Inflammatory macrophage treated with lipopolysaccharide for 4 hours (primary cell): Measurements from ENCODE around the gene HJURP.

ENCODE experiments used
- DNase-seq: peaks from one replicate; pipeline ENCODE4 v3.0.0-alpha.2; 2020

The HJURP gene

GRCh38 chr2:233811732-233812131 lies 42.6 kb downstream of the HJURP start:
- DNase-seq = no peak

- DNase-seq = no peak
Observed at GRCh38 chr2:233811087-233811486, 43.2 kb downstream of the HJURP start.

- no peak for DNase-seq
Observed at GRCh38 chr2:233810385-233810784, 44.0 kb downstream of the HJURP start.

GRCh38 chr2:233807966-233808935 lies 46.1 kb downstream of the HJURP start:
- DNase-seq = no peak

- no peak for DNase-seq
Observed at GRCh38 chr2:233807215-233807865, 47.0 kb downstream of the HJURP start.

GRCh38 chr2:233803994-233804393 lies 50.3 kb downstream of the HJURP start:
- DNase-seq = no peak

GRCh38 chr2:233803292-233803911 lies 50.9 kb downstream of the HJURP start:
- no peak for DNase-seq

- no peak for DNase-seq
Observed at GRCh38 chr2:233802132-233802815, 52.1 kb downstream of the HJURP start.

- DNase-seq = no peak
Observed at GRCh38 chr2:233801357-233802131, 52.8 kb downstream of the HJURP start.

- no peak for DNase-seq
Observed at GRCh38 chr2:233800208-233800607, 54.1 kb downstream of the HJURP start.

GRCh38 chr2:233799716-233800115 lies 54.6 kb downstream of the HJURP start:
- no peak for DNase-seq

- DNase-seq = no peak
Observed at GRCh38 chr2:233799087-233799665, 55.2 kb downstream of the HJURP start.

GRCh38 chr2:233798335-233799086 lies 55.8 kb downstream of the HJURP start:
- DNase-seq = no peak

- DNase-seq = no peak
Observed at GRCh38 chr2:233796254-233796653, 58.1 kb downstream of the HJURP start.

- no peak for DNase-seq
Observed at GRCh38 chr2:233795735-233796171, 58.6 kb downstream of the HJURP start.

GRCh38 chr2:233794128-233794658 lies 60.1 kb downstream of the HJURP start:
- DNase-seq = no peak

GRCh38 chr2:233793465-233794127 lies 60.7 kb downstream of the HJURP start:
- no peak for DNase-seq

GRCh38 chr2:233792720-233793119 lies 61.6 kb downstream of the HJURP start:
- DNase-seq = no peak

GRCh38 chr2:233791883-233792329 lies 62.4 kb downstream of the HJURP start:
- no peak for DNase-seq
